Measurements from ENCODE around the gene FOXP3.

DNA sequence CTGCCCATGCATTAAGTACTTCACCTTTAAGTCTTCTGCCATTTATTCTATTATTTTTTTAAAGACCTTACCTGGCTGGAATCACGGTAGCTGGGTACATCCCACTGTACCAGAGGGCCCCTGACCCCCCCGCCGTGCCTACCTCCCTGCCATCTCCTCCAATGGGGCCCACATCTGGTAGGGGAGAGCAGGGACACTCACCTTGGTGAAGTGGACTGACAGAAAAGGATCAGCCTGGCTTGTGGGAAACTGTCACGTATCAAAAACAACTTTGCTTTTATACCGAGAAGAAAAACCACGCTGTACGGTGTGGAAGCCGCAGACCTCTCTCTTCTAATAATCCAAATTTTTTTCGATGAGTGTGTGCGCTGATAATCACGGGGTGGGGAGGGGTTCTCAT lies at the start of gene FOXP3:
- TF ChIP-seq CTCF (IDR thresholded peaks at IDR 0.05 in 8 of 11, conservative IDR thresholded peaks at IDR 0.05 in 3 of 11), result no peak
- no peak for TF ChIP-seq POLR2A (IDR thresholded peaks at IDR 0.05)
- TF ChIP-seq POLR2AphosphoS5 (IDR thresholded peaks at IDR 0.05), result no peak

Measured in spleen (tissue), 7 donors.